Measurements from ENCODE around the gene CYP4F3.

CYP4F3 gene

DNA sequence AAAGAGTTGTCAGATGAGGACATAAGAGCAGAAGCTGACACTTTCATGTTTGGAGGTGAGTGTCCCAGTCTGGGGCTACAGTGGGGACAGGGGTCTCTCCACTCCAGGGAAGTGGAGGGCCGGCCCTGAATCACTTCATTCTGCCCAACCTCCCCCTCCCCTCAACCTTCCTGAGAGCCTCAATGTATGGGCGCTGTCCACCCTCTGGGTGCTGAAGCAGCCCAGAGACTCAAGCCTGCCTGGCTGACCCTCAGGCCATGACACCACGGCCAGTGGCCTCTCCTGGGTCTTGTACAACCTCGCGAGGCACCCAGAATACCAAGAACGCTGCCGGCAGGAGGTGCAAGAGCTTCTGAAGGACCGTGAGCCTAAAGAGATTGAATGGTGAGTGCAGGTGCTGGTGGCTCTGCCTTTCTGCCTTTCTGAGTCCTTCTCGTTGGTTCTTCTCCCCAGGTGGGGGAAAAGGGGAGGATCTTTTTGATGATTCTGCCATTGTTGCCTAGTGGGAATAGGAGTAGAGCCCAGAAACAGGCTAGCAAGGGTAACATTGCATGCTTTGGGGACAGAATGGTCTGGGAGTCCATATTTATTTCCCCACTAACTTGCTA lies 16.9 kb upstream of the CYP4F3 start (continued):
- TF ChIP-seq, protein P1, sequence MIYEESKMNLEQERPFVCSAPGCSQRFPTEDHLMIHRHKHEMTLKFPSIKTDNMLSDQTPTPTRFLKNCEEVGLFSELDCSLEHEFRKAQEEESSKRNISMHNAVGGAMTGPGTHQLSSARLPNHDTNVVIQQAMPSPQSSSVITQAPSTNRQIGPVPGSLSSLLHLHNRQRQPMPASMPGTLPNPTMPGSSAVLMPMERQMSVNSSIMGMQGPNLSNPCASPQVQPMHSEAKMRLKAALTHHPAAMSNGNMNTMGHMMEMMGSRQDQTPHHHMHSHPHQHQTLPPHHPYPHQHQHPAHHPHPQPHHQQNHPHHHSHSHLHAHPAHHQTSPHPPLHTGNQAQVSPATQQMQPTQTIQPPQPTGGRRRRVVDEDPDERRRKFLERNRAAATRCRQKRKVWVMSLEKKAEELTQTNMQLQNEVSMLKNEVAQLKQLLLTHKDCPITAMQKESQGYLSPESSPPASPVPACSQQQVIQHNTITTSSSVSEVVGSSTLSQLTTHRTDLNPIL (CRISPR knock-in tag; IDR thresholded peaks at IDR 0.05; ENCODE audit: low read depth): no peak
- TF ChIP-seq, protein P2, sequence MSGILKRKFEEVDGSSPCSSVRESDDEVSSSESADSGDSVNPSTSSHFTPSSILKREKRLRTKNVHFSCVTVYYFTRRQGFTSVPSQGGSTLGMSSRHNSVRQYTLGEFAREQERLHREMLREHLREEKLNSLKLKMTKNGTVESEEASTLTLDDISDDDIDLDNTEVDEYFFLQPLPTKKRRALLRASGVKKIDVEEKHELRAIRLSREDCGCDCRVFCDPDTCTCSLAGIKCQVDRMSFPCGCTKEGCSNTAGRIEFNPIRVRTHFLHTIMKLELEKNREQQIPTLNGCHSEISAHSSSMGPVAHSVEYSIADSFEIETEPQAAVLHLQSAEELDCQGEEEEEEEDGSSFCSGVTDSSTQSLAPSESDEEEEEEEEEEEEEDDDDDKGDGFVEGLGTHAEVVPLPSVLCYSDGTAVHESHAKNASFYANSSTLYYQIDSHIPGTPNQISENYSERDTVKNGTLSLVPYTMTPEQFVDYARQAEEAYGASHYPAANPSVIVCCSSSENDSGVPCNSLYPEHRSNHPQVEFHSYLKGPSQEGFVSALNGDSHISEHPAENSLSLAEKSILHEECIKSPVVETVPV (CRISPR knock-in tag; IDR thresholded peaks at IDR 0.05): no peak

DNA sequence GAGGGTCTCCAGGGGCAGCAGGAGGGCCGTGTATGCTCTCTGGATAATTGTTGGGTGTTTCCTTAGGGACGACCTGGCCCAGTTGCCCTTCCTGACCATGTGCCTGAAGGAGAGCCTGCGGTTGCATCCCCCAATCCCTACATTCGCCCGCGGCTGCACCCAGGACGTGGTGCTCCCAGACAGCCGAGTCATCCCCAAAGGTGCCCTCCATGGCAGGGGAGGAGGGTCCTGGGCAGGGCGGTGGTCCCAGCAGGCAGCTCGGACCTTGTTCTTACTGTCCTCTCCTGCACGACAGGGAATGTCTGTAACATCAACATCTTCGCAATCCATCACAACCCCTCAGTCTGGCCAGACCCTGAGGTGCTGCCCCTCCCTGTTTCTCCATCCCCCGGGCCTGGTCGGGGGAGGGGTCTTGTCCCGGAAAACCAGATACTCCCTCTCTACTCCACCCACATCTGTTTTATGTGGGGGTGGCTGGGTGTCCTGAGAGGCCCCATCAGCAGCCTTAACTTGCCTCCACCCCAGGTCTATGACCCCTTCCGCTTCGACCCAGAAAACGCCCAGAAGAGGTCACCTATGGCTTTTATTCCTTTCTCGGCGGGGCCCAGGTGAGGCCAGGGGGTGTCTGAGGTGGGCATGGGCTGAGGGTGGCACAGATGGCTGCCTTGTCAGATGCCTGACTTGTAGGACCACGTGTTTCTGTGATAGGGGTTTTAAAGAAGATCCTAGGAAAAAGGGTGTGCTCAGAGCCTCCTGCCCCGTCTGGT lies 12.3 kb upstream of the CYP4F3 start:
- no peak for ATAC-seq
- TF ChIP-seq ISL1 (CRISPR knock-in tag; IDR thresholded peaks at IDR 0.05): no peak
- TF ChIP-seq, protein P3, sequence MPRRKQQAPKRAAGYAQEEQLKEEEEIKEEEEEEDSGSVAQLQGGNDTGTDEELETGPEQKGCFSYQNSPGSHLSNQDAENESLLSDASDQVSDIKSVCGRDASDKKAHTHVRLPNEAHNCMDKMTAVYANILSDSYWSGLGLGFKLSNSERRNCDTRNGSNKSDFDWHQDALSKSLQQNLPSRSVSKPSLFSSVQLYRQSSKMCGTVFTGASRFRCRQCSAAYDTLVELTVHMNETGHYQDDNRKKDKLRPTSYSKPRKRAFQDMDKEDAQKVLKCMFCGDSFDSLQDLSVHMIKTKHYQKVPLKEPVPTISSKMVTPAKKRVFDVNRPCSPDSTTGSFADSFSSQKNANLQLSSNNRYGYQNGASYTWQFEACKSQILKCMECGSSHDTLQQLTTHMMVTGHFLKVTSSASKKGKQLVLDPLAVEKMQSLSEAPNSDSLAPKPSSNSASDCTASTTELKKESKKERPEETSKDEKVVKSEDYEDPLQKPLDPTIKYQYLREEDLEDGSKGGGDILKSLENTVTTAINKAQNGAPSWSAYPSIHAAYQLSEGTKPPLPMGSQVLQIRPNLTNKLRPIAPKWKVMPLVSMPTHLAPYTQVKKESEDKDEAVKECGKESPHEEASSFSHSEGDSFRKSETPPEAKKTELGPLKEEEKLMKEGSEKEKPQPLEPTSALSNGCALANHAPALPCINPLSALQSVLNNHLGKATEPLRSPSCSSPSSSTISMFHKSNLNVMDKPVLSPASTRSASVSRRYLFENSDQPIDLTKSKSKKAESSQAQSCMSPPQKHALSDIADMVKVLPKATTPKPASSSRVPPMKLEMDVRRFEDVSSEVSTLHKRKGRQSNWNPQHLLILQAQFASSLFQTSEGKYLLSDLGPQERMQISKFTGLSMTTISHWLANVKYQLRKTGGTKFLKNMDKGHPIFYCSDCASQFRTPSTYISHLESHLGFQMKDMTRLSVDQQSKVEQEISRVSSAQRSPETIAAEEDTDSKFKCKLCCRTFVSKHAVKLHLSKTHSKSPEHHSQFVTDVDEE (CRISPR knock-in tag; IDR thresholded peaks at IDR 0.05): no peak
- no peak for TF ChIP-seq CSDC2 (CRISPR knock-in tag; IDR thresholded peaks at IDR 0.05)
- TF ChIP-seq ZNF70 (CRISPR knock-in tag; IDR thresholded peaks at IDR 0.05): no peak
- TF ChIP-seq, protein P2 (CRISPR knock-in tag; IDR thresholded peaks at IDR 0.05): no peak
- TF ChIP-seq PPARA (CRISPR knock-in tag; IDR thresholded peaks at IDR 0.05; ENCODE audit: borderline replicate concordance): no peak
- TF ChIP-seq ESRRG (CRISPR knock-in tag; IDR thresholded peaks at IDR 0.05): no peak
- no peak for TF ChIP-seq OSR1 (CRISPR knock-in tag; IDR thresholded peaks at IDR 0.05)
- TF ChIP-seq, protein P4, sequence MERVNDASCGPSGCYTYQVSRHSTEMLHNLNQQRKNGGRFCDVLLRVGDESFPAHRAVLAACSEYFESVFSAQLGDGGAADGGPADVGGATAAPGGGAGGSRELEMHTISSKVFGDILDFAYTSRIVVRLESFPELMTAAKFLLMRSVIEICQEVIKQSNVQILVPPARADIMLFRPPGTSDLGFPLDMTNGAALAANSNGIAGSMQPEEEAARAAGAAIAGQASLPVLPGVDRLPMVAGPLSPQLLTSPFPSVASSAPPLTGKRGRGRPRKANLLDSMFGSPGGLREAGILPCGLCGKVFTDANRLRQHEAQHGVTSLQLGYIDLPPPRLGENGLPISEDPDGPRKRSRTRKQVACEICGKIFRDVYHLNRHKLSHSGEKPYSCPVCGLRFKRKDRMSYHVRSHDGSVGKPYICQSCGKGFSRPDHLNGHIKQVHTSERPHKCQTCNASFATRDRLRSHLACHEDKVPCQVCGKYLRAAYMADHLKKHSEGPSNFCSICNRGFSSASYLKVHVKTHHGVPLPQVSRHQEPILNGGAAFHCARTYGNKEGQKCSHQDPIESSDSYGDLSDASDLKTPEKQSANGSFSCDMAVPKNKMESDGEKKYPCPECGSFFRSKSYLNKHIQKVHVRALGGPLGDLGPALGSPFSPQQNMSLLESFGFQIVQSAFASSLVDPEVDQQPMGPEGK (CRISPR knock-in tag; IDR thresholded peaks at IDR 0.05; ENCODE audit: borderline replicate concordance): no peak
- no peak for TF ChIP-seq ZNF565 (CRISPR knock-in tag; conservative IDR thresholded peaks at IDR 0.05; ENCODE audit: low read depth)
- no peak for TF ChIP-seq SNAI2 (CRISPR knock-in tag; IDR thresholded peaks at IDR 0.05)
- TF ChIP-seq TOX (CRISPR knock-in tag; IDR thresholded peaks at IDR 0.05; ENCODE audit: borderline replicate concordance): no peak
- TF ChIP-seq RARB (CRISPR knock-in tag; IDR thresholded peaks at IDR 0.05): no peak
- no peak for TF ChIP-seq ZFP3 (CRISPR knock-in tag; IDR thresholded peaks at IDR 0.05)
- no peak for TF ChIP-seq ZC3H10 (CRISPR knock-in tag; IDR thresholded peaks at IDR 0.05)
- TF ChIP-seq, protein P1 (CRISPR knock-in tag; IDR thresholded peaks at IDR 0.05; ENCODE audit: low read depth): no peak
- no peak for TF ChIP-seq ZFP30 (CRISPR knock-in tag; IDR thresholded peaks at IDR 0.05)
- TF ChIP-seq ARNTL (CRISPR knock-in tag; IDR thresholded peaks at IDR 0.05; ENCODE audit: borderline replicate concordance, low read depth): no peak
- no peak for TF ChIP-seq TCF4 (CRISPR knock-in tag; IDR thresholded peaks at IDR 0.05; ENCODE audit: borderline replicate concordance)
- no peak for TF ChIP-seq ZNF8 (CRISPR knock-in tag; IDR thresholded peaks at IDR 0.05)

All from SK-N-SH treated with all-trans-retinoic acid at 6 μM for 48 hours (cell line).